ENCODE data around the gene LHX6. TPM values are rescaled to one million over a fixed set of nuclear protein-coding genes. Genes with fewer than 3 reads are reported as not detected.

LHX6 gene
- total and polyA plus RNA-seq, 9 of the 15 experiments (the other 6 are each of a cell fraction or from before 2014, with no cell fraction given) = 2.8 to 16.3 (median 7.9) TPM

- H3K4me2 ChIP-seq (ENCODE audit: insufficient read depth, low read length) = no peak overlapping the region
- 7% methylated on average over 7 of the region's 7 CpGs for WGBS (ENCODE audit: insufficient coverage, low coverage, missing lambda C conversion rate)
- ATAC-seq (peak; percentile 52), DNase-seq (ENCODE audit: extremely low read depth in 1 of 4, low spot score in 3 of 4) (peak in 1 of 4 experiments; percentile 32), FAIRE-seq (peak; percentile 46)
- H2AFZ ChIP-seq (ENCODE audit: low read depth, low read length) = peak overlapping the region; percentile 47; the same call in 1 of the 2 replicates
- BruUV-seq (replicated peaks) = no TSS peak
- H4K20me1 ChIP-seq (replicated peaks; ENCODE audit: control insufficient read depth, insufficient read depth, low read length) = 0 out of 2 replicates have a peak, but pooled peaks cover 6% of the 10 kb centered on the region
- ChIA-PET POLR2A (interaction anchor here (0.6 to 2.0 kb wide), 4 partner anchors 8 to 113 kb away, joined by 3 to 6 read pairs (median 4); partner anchors contain the start of genes MRRF and RBM18), CTCF (ENCODE audit: low intra/inter-chr PET ratio) (no interaction called here)
- no peak for TF ChIP-seq PCBP2 (IDR thresholded peaks at IDR 0.05; ENCODE audit: low read depth, low read length, poor library complexity, severe bottlenecking)
- TF ChIP-seq CTBP1 (IDR thresholded peaks at IDR 0.05; ENCODE audit: borderline replicate concordance) = 0 out of 2 replicates have a peak, but pooled peaks have one; percentile 11
- no peak for TF ChIP-seq ZFPM2 (CRISPR knock-in tag; IDR thresholded peaks at IDR 0.05)
- peak; percentile 95 for TF ChIP-seq ZFP36 (IDR thresholded peaks at IDR 0.05; ENCODE audit: low read depth, low read length, partially characterized antibody)
- peak; percentile 19; the same call in 1 of the 2 replicates for TF ChIP-seq CBFA2T2 (conservative IDR thresholded peaks at IDR 0.05)
- TF ChIP-seq CBFA2T3 (IDR thresholded peaks at IDR 0.05) = peak; percentile 58
- TF ChIP-seq SMARCA5 (IDR thresholded peaks at IDR 0.05) = peak; percentile 88
- TF ChIP-seq COPS2 (conservative IDR thresholded peaks at IDR 0.05) = no peak
- TF ChIP-seq ATF7 (IDR thresholded peaks at IDR 0.05) = peak; percentile 50; the same call in 1 of the 2 replicates
- peak; percentile 17 for TF ChIP-seq RBM25 (IDR thresholded peaks at IDR 0.05; ENCODE audit: low read depth, low read length, severe bottlenecking)
- peak; percentile 74 for TF ChIP-seq ZNF436 (CRISPR knock-in tag; IDR thresholded peaks at IDR 0.05)
- TF ChIP-seq HMBOX1 (IDR thresholded peaks at IDR 0.05) = peak; percentile 70
- TF ChIP-seq NFE2L1 (tag; IDR thresholded peaks at IDR 0.05; ENCODE audit: borderline replicate concordance, low read depth) = no peak
- peak in 1 of 2 experiments; percentile 31; a peak in 1 of 4 replicates for TF ChIP-seq KDM1A (IDR thresholded peaks at IDR 0.05)
- no peak for TF ChIP-seq ZNF174 (CRISPR knock-in tag; IDR thresholded peaks at IDR 0.05)
- 0 out of 4 replicates have a peak, but pooled peaks of 1 of the 2 experiments have one; percentile 5 for TF ChIP-seq RCOR1 (IDR thresholded peaks at IDR 0.05; ENCODE audit: borderline replicate concordance in 1 of 2, low read depth in 2 of 2, low read length in 2 of 2)
- peak; percentile 69 for TF ChIP-seq BCOR (IDR thresholded peaks at IDR 0.05)
- no peak overlapping the region for H3K9ac ChIP-seq (ENCODE audit: insufficient read depth in 1 of 2, low read depth in 2 of 2, low read length in 2 of 2)
- H3K9me1 ChIP-seq (ENCODE audit: control insufficient read depth, insufficient read depth, low read length) = peaks cover 4% of the 10 kb centered on the region
- H3K4me3 ChIP-seq = no peak overlapping the region
- H3K36me3 ChIP-seq (ENCODE audit: control insufficient read depth, insufficient read depth, low read length) = no peaks in the 10 kb centered on the region
- in situ Hi-C loops (cut with MboI) = no loop called here
- H3K79me2 ChIP-seq (ENCODE audit: control insufficient read depth, insufficient read depth, low read length) = no peaks in the 10 kb centered on the region
- intact Hi-C loops (cut with micrococcal nuclease) = no loop called here
- peaks cover 11 to 18% of the 10 kb centered on the region in 2 experiments for H3K27me3 ChIP-seq (ENCODE audit: control insufficient read depth in 2 of 2, insufficient read depth in 2 of 2, low read length in 2 of 2)
- no peak overlapping the region for H3K27ac ChIP-seq (ENCODE audit: extremely low read depth, low read depth, low read length)
- H3K9me3 ChIP-seq (replicated peaks; ENCODE audit: control insufficient read depth, insufficient read depth, low read depth, low read length) = no peaks in the 10 kb centered on the region
- H3K4me1 ChIP-seq (replicated peaks in 1 of 2; ENCODE audit: control insufficient read depth in 2 of 2, insufficient read depth in 2 of 2, low read length in 2 of 2) = peaks cover 3 to 13% of the 10 kb centered on the region in 2 experiments; a peak in 3 of 5 replicates
Measured at GRCh38 chr9:122234022-122234748, 5.4 kb upstream of the LHX6 start.

Data from K562 (cell line).